ENCODE measurements around the gene EFCAB11.

GRCh38 chr14:89881839-89882238 lies 72.7 kb downstream of the EFCAB11 start:
- TF ChIP-seq TEAD4 (IDR thresholded peaks at IDR 0.05) (no peak), MAX (IDR thresholded peaks at IDR 0.05) (no peak), TCF12 (IDR thresholded peaks at IDR 0.05; ENCODE audit: low read depth) (no peak), REST (IDR thresholded peaks at IDR 0.05; ENCODE audit: low read depth) (no peak)
